ELR (cell line): Measurements from ENCODE around the gene ZBTB14.

Experiments
- DNase-seq: peaks from one replicate; pipeline ENCODE4 v3.0.0-alpha.2; 2015; ENCODE audit warnings: low read depth

ZBTB14 gene

GRCh38 chr18:5288517-5288935, 7.0 kb downstream of the ZBTB14 start:
- no peak for DNase-seq

GRCh38 chr18:5287854-5288253, 7.7 kb downstream of the ZBTB14 start:
- no peak for DNase-seq

- no peak for DNase-seq
Observed at GRCh38 chr18:5286525-5286924, 9.0 kb downstream of the ZBTB14 start.

GRCh38 chr18:5285326-5285725, 10.2 kb downstream of the ZBTB14 start:
- no peak for DNase-seq

GRCh38 chr18:5284808-5285207, 10.7 kb downstream of the ZBTB14 start:
- no peak for DNase-seq

GRCh38 chr18:5282770-5283169, 12.8 kb downstream of the ZBTB14 start:
- DNase-seq, result no peak

- DNase-seq, result no peak
Observed at GRCh38 chr18:5276947-5277346, 18.6 kb downstream of the ZBTB14 start.

GRCh38 chr18:5275872-5276271, 19.7 kb downstream of the ZBTB14 start:
- DNase-seq, result no peak

GRCh38 chr18:5268874-5269273, 26.7 kb downstream of the ZBTB14 start:
- no peak for DNase-seq

GRCh38 chr18:5266721-5267120, 28.8 kb downstream of the ZBTB14 start:
- DNase-seq, result no peak

GRCh38 chr18:5253910-5254309, 41.6 kb downstream of the ZBTB14 start:
- no peak for DNase-seq

- DNase-seq, result no peak
Observed at GRCh38 chr18:5251117-5251516, 44.4 kb downstream of the ZBTB14 start.

GRCh38 chr18:5250603-5251002, 44.9 kb downstream of the ZBTB14 start:
- no peak for DNase-seq

GRCh38 chr18:5244941-5245340, 50.6 kb downstream of the ZBTB14 start:
- DNase-seq, result no peak

GRCh38 chr18:5239447-5239846, 56.1 kb downstream of the ZBTB14 start:
- DNase-seq, result no peak
